ENCODE results near the gene GSDME.

Gene GSDME

GRCh38 chr7:24754906-24755506, 2.3 kb downstream of the GSDME start:
- Histone ChIP-seq H3K4me1 (ENCODE audit: control insufficient read depth in 2 of 2, insufficient read depth in 1 of 2, low read depth in 1 of 2, low read length in 2 of 2) (peaks cover 0 to 8% of the 10 kb centered on the region in 2 donors), H2AK5ac (ENCODE audit: low read depth, low read length) (no peak overlapping the region), H3K79me1 (ENCODE audit: low read depth, low read length) (no peaks in the 10 kb centered on the region), H3K9ac (ENCODE audit: low read depth, low read length, poor library complexity) (no peak overlapping the region), H3K14ac (ENCODE audit: low read length) (no peak overlapping the region), H3K4me2 (ENCODE audit: insufficient read depth, low read length, poor library complexity, severe bottlenecking) (no peak overlapping the region), H3K9me3 (replicated peaks in 1 of 2; ENCODE audit: control insufficient read depth in 2 of 2, insufficient read depth in 1 of 2, low read depth in 1 of 2, low read length in 2 of 2) (no peaks in the 10 kb centered on the region), H4K91ac (ENCODE audit: low read depth, low read length, poor library complexity) (no peak overlapping the region), H3K4ac (ENCODE audit: low read length) (no peak overlapping the region), H4K8ac (ENCODE audit: low read depth, low read length) (no peak overlapping the region), H2BK15ac (ENCODE audit: low read length) (no peak overlapping the region), H3K18ac (ENCODE audit: low read length) (no peak overlapping the region), H2AFZ (ENCODE audit: low read length) (no peak overlapping the region), H3K27ac (replicated peaks; ENCODE audit: low read length) (no peak overlapping the region), H3K27me3 (ENCODE audit: control insufficient read depth in 3 of 3, insufficient read depth in 3 of 3, low read depth in 1 of 3, low read length in 3 of 3) (peaks cover 0 to 2% (median 0%) of the 10 kb centered on the region in 3 experiments), H2BK120ac (ENCODE audit: low read depth, low read length) (no peak overlapping the region), H3K4me3 (ENCODE audit: low read length in 2 of 2) (no peak overlapping the region), H3K23ac (ENCODE audit: low read depth, low read length, poor library complexity) (no peak overlapping the region), H2BK12ac (ENCODE audit: low read length) (no peak overlapping the region), H3K36me3 (replicated peaks in 1 of 2; ENCODE audit: control insufficient read depth in 2 of 2, insufficient read depth in 2 of 2, low read length in 2 of 2) (no peaks in the 10 kb centered on the region), H2BK5ac (ENCODE audit: low read length) (no peak overlapping the region)
- DNase-seq (ENCODE audit: low spot score): no peak
- no CpG with 5 or more reads among the region's 3 CpGs for WGBS, 2 donors (ENCODE audit: extremely low coverage in 2 of 2, insufficient read length in 2 of 2, insufficient replicate concordance in 1 of 2)

- peaks cover 0 to 3% of the 10 kb centered on the region in 2 donors for H3K36me3 ChIP-seq (replicated peaks in 1 of 2; ENCODE audit: control insufficient read depth in 2 of 2, insufficient read depth in 2 of 2, low read length in 2 of 2)
- H2BK12ac ChIP-seq (ENCODE audit: low read length): no peak overlapping the region
- H3K9ac ChIP-seq (ENCODE audit: low read depth, low read length, poor library complexity): no peak overlapping the region
- H3K14ac ChIP-seq (ENCODE audit: low read length): no peak overlapping the region
- no peak overlapping the region for H2BK5ac ChIP-seq (ENCODE audit: low read length)
- H3K9me3 ChIP-seq (replicated peaks in 1 of 2; ENCODE audit: control insufficient read depth in 2 of 2, insufficient read depth in 1 of 2, low read depth in 1 of 2, low read length in 2 of 2): no peaks in the 10 kb centered on the region
- peaks cover 0 to 8% of the 10 kb centered on the region in 2 donors for H3K4me1 ChIP-seq (ENCODE audit: control insufficient read depth in 2 of 2, insufficient read depth in 1 of 2, low read depth in 1 of 2, low read length in 2 of 2)
- H3K27ac ChIP-seq (replicated peaks; ENCODE audit: low read length): no peak overlapping the region
- H3K4me2 ChIP-seq (ENCODE audit: insufficient read depth, low read length, poor library complexity, severe bottlenecking): no peak overlapping the region
- no peak overlapping the region for H2BK15ac ChIP-seq (ENCODE audit: low read length)
- no peak overlapping the region for H3K4ac ChIP-seq (ENCODE audit: low read length)
- H4K91ac ChIP-seq (ENCODE audit: low read depth, low read length, poor library complexity): no peak overlapping the region
- H3K23ac ChIP-seq (ENCODE audit: low read depth, low read length, poor library complexity): no peak overlapping the region
- no peak for DNase-seq (ENCODE audit: low spot score)
- peak overlapping the region; percentile 19 for H4K8ac ChIP-seq (ENCODE audit: low read depth, low read length)
- H2AFZ ChIP-seq (ENCODE audit: low read length): no peak overlapping the region
- no peaks in the 10 kb centered on the region for H3K27me3 ChIP-seq (ENCODE audit: control insufficient read depth in 3 of 3, insufficient read depth in 3 of 3, low read depth in 1 of 3, low read length in 3 of 3)
- no peak overlapping the region for H3K4me3 ChIP-seq (ENCODE audit: low read length in 2 of 2)
- H3K18ac ChIP-seq (ENCODE audit: low read length): no peak overlapping the region
- H3K79me1 ChIP-seq (ENCODE audit: low read depth, low read length): no peaks in the 10 kb centered on the region
- H2AK5ac ChIP-seq (ENCODE audit: low read depth, low read length): no peak overlapping the region
- WGBS, 2 donors (ENCODE audit: extremely low coverage in 2 of 2, insufficient read length in 2 of 2, insufficient replicate concordance in 1 of 2): no CpG with 5 or more reads among the region's 3 CpGs
- H2BK120ac ChIP-seq (ENCODE audit: low read depth, low read length): no peak overlapping the region
These were observed 5.0 kb downstream of the GSDME start for GRCh38 chr7:24752073-24752800.

GRCh38 chr7:24751484-24751883, 5.8 kb downstream of the GSDME start:
- H3K4me3 ChIP-seq (ENCODE audit: low read length in 2 of 2): no peak overlapping the region
- H3K4ac ChIP-seq (ENCODE audit: low read length): no peak overlapping the region
- no peak overlapping the region for H3K4me2 ChIP-seq (ENCODE audit: insufficient read depth, low read length, poor library complexity, severe bottlenecking)
- no peak overlapping the region for H4K8ac ChIP-seq (ENCODE audit: low read depth, low read length)
- no peak overlapping the region for H2BK12ac ChIP-seq (ENCODE audit: low read length)
- no peak overlapping the region for H2BK15ac ChIP-seq (ENCODE audit: low read length)
- no peaks in the 10 kb centered on the region for H3K27me3 ChIP-seq (ENCODE audit: control insufficient read depth in 3 of 3, insufficient read depth in 3 of 3, low read depth in 1 of 3, low read length in 3 of 3)
- no peak overlapping the region for H4K91ac ChIP-seq (ENCODE audit: low read depth, low read length, poor library complexity)
- no peak overlapping the region for H2BK5ac ChIP-seq (ENCODE audit: low read length)
- H2AFZ ChIP-seq (ENCODE audit: low read length): no peak overlapping the region
- no peaks in the 10 kb centered on the region for H3K79me1 ChIP-seq (ENCODE audit: low read depth, low read length)
- H3K23ac ChIP-seq (ENCODE audit: low read depth, low read length, poor library complexity): no peak overlapping the region
- H3K9me3 ChIP-seq (replicated peaks in 1 of 2; ENCODE audit: control insufficient read depth in 2 of 2, insufficient read depth in 1 of 2, low read depth in 1 of 2, low read length in 2 of 2): no peaks in the 10 kb centered on the region
- no peak overlapping the region for H2AK5ac ChIP-seq (ENCODE audit: low read depth, low read length)
- H3K36me3 ChIP-seq (replicated peaks in 1 of 2; ENCODE audit: control insufficient read depth in 2 of 2, insufficient read depth in 2 of 2, low read length in 2 of 2): peaks cover 0 to 3% of the 10 kb centered on the region in 2 donors
- H3K4me1 ChIP-seq (ENCODE audit: control insufficient read depth in 2 of 2, insufficient read depth in 1 of 2, low read depth in 1 of 2, low read length in 2 of 2): peaks cover 0 to 7% of the 10 kb centered on the region in 2 donors
- no peak overlapping the region for H3K27ac ChIP-seq (replicated peaks; ENCODE audit: low read length)
- WGBS, 2 donors (ENCODE audit: extremely low coverage in 2 of 2, insufficient read length in 2 of 2, insufficient replicate concordance in 1 of 2): no CpG with 5 or more reads among the region's 1 CpG
- H2BK120ac ChIP-seq (ENCODE audit: low read depth, low read length): no peak overlapping the region
- no peak for DNase-seq (ENCODE audit: low spot score)
- no peak overlapping the region for H3K9ac ChIP-seq (ENCODE audit: low read depth, low read length, poor library complexity)
- H3K14ac ChIP-seq (ENCODE audit: low read length): no peak overlapping the region
- no peak overlapping the region for H3K18ac ChIP-seq (ENCODE audit: low read length)

GRCh38 chr7:24750441-24751055, 6.7 kb downstream of the GSDME start:
- Histone ChIP-seq H4K91ac (ENCODE audit: low read depth, low read length, poor library complexity) (no peak overlapping the region), H2BK15ac (ENCODE audit: low read length) (no peak overlapping the region), H2BK5ac (ENCODE audit: low read length) (no peak overlapping the region), H3K18ac (ENCODE audit: low read length) (no peak overlapping the region), H3K27me3 (ENCODE audit: control insufficient read depth in 3 of 3, insufficient read depth in 3 of 3, low read depth in 1 of 3, low read length in 3 of 3) (no peaks in the 10 kb centered on the region), H2BK12ac (ENCODE audit: low read length) (no peak overlapping the region), H2BK120ac (ENCODE audit: low read depth, low read length) (no peak overlapping the region), H2AK5ac (ENCODE audit: low read depth, low read length) (no peak overlapping the region), H3K14ac (ENCODE audit: low read length) (no peak overlapping the region), H3K4me1 (ENCODE audit: control insufficient read depth in 2 of 2, insufficient read depth in 1 of 2, low read depth in 1 of 2, low read length in 2 of 2) (peaks cover 0 to 4% of the 10 kb centered on the region in 2 donors), H3K79me1 (ENCODE audit: low read depth, low read length) (no peaks in the 10 kb centered on the region), H4K8ac (ENCODE audit: low read depth, low read length) (no peak overlapping the region), H3K36me3 (replicated peaks in 1 of 2; ENCODE audit: control insufficient read depth in 2 of 2, insufficient read depth in 2 of 2, low read length in 2 of 2) (peaks cover 0 to 3% of the 10 kb centered on the region in 2 donors), H3K4me2 (ENCODE audit: insufficient read depth, low read length, poor library complexity, severe bottlenecking) (no peak overlapping the region), H3K9ac (ENCODE audit: low read depth, low read length, poor library complexity) (no peak overlapping the region), H3K23ac (ENCODE audit: low read depth, low read length, poor library complexity) (no peak overlapping the region), H3K9me3 (replicated peaks in 1 of 2; ENCODE audit: control insufficient read depth in 2 of 2, insufficient read depth in 1 of 2, low read depth in 1 of 2, low read length in 2 of 2) (no peaks in the 10 kb centered on the region), H3K27ac (replicated peaks; ENCODE audit: low read length) (no peak overlapping the region), H2AFZ (ENCODE audit: low read length) (no peak overlapping the region), H3K4ac (ENCODE audit: low read length) (no peak overlapping the region), H3K4me3 (ENCODE audit: low read length in 2 of 2) (no peak overlapping the region)
- DNase-seq (ENCODE audit: low spot score): no peak
- WGBS, 2 donors (ENCODE audit: extremely low coverage in 2 of 2, insufficient read length in 2 of 2, insufficient replicate concordance in 1 of 2): no CpG with 5 or more reads among the region's 3 CpGs
